Measurements from ENCODE around the gene PEAK1.

The PEAK1 gene

DNA sequence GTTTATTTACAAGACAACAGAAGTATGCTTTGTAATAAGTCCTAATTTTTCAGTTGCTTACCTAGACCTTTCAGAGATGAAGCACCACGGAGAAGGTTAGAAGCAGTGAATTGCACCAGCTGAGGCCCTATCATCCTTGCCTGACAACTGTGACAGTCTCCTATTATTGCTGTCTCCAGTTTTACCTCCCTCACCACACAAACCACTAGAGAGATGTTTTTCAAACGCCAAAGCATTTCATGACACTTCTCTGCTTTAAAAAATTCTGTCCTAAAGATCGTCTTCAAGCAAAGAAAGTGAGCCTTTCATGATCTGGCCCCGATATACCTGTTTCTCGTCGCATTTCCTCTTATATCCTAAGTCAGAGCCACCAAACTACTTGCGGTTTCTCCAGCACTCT lies 276.7 kb downstream of the PEAK1 start:
- H3K27ac ChIP-seq, result no peak overlapping the region
- TF ChIP-seq ZFX (IDR thresholded peaks at IDR 0.05), result no peak

DNA sequence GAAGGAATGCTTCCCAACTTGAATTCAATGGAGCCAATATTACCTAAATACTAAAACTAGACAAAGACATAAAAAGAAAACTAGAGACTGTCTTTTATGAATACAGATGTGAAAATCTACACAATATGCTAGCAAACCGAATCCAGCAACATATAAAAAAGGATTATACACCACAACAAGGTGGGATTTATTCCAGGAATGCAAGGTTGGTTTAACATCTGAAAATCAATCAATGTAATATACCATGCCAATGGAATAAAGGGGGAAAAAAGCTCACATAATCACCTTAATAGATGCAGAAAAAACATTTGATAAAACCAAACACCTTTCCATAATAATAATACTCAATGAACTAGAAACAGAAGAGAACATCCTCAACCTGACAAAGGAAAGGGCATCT lies 279.7 kb downstream of the PEAK1 start:
- TF ChIP-seq ZFX (IDR thresholded peaks at IDR 0.05), result no peak
- TF ChIP-seq, protein P1, sequence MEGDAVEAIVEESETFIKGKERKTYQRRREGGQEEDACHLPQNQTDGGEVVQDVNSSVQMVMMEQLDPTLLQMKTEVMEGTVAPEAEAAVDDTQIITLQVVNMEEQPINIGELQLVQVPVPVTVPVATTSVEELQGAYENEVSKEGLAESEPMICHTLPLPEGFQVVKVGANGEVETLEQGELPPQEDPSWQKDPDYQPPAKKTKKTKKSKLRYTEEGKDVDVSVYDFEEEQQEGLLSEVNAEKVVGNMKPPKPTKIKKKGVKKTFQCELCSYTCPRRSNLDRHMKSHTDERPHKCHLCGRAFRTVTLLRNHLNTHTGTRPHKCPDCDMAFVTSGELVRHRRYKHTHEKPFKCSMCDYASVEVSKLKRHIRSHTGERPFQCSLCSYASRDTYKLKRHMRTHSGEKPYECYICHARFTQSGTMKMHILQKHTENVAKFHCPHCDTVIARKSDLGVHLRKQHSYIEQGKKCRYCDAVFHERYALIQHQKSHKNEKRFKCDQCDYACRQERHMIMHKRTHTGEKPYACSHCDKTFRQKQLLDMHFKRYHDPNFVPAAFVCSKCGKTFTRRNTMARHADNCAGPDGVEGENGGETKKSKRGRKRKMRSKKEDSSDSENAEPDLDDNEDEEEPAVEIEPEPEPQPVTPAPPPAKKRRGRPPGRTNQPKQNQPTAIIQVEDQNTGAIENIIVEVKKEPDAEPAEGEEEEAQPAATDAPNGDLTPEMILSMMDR (conservative IDR thresholded peaks at IDR 0.05), result no peak

DNA sequence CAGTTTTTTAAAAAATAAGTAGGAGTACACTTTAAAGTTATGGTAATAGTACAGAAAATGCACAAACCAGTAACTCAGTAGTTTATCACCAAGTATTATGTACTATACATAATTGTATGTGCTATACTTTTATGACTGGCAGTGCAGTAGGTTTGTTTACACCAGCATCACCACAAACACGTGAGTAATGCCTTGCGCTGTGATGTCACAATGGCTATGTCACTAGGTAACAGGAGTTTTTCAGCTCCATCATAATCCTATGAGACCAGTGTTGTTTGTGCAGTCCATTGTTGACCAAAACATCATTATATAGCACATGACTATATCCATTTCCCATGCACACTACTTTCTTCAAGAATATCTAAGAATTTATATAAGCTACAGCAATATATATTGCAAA lies 280.6 kb downstream of the PEAK1 start:
- TF ChIP-seq, protein P1 (conservative IDR thresholded peaks at IDR 0.05), result no peak
- no peak for TF ChIP-seq ZFX (IDR thresholded peaks at IDR 0.05)
- no peak overlapping the region for H3K27ac ChIP-seq

More for the DNA sequence above, 279.7 kb downstream of the PEAK1 start:
- no peak overlapping the region for H3K27ac ChIP-seq

DNA sequence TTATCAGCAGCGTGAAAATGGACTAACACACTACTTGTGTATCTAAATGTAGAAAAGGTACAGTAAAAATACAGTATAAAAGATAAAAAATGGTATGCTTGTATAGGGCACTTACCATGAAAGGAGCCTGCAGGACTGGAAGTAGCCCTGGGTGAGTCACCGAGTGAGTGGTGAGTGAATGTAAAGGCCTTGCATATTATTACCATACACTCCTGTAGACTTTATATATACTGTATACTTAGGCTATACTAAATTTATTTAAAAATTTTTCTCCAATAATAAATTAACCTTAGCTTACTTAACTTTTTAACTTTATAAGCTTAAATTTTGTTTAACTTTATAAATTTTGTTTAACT lies 281.8 kb downstream of the PEAK1 start:
- no peak overlapping the region for H3K27ac ChIP-seq
- TF ChIP-seq, protein P1 (conservative IDR thresholded peaks at IDR 0.05), result no peak
- no peak for TF ChIP-seq ZFX (IDR thresholded peaks at IDR 0.05)

DNA sequence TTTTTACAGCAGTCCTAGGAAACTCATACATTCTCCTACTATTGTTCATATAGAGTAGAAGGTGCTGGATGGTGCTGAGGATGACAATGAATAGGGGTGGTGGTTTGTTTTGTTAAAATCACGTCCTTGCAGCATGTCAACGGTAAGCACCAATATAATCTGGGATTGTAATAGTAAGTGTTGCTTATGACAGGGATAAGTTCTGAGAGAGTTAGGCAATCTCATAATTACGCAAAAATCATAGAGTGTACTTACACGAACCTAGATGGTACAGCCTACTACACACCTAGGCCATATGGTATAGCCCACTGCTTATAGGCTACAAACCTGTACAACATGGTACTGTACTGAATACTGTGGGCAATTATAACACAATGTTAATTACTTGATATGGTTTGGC lies 284.7 kb downstream of the PEAK1 start:
- TF ChIP-seq, protein P1 (conservative IDR thresholded peaks at IDR 0.05), result no peak
- TF ChIP-seq ZFX (IDR thresholded peaks at IDR 0.05), result no peak
- H3K27ac ChIP-seq, result no peak overlapping the region

DNA sequence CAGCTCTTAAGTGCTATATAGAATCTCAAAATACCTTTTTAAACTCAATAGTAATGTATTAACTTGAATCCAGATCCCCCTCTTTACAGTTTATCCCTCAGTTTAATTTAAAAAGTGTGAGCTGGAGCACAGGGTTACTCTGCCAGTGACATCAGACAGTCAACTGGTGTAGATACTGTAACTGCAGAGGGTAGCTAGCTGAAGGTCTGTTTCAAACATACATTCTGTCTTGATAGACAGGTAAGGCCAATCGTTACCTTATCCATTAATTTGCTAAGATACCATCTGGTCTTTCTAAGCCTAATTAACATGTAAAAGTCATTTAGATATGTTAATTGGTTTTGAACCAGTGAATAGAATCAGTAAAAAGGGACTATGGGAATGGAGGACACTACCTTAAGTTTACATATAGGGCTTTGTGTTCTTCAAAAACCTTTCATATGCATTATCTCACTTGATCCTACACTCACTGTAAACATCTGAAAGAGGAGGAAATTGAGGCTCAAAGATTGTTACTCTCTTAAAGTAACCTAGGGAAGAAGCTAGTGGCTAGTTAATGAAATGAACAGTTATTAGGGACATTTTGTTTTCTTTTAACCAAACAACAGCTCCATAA lies 289.5 kb downstream of the PEAK1 start:
- H3K27ac ChIP-seq, result no peak overlapping the region
- TF ChIP-seq ZFX (IDR thresholded peaks at IDR 0.05), result no peak
- TF ChIP-seq, protein P1 (conservative IDR thresholded peaks at IDR 0.05), result no peak

DNA sequence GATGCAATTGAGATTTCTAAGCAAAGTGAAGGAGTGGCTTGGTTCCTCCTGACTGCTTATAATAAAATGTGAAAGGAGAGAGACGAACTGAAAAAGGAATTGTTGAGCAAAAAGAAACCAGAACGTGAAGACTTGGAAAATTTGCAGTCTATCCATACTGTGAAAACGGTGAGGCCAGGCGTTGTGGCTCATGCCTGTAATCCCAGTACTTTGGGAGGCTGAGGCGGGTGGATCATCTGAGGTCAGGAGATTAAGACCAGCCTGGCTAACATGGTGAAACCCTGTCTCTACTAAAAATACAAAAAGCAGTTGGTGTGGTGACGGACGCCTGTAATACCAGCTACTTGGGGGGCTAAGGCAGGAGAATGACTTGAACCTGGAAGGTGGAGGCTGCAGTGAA lies 292.3 kb downstream of the PEAK1 start:
- no peak overlapping the region for H3K27ac ChIP-seq
- no peak for TF ChIP-seq ZFX (IDR thresholded peaks at IDR 0.05)
- TF ChIP-seq, protein P1 (conservative IDR thresholded peaks at IDR 0.05), result no peak
